ENCODE data around the gene GPER1.

DNA sequence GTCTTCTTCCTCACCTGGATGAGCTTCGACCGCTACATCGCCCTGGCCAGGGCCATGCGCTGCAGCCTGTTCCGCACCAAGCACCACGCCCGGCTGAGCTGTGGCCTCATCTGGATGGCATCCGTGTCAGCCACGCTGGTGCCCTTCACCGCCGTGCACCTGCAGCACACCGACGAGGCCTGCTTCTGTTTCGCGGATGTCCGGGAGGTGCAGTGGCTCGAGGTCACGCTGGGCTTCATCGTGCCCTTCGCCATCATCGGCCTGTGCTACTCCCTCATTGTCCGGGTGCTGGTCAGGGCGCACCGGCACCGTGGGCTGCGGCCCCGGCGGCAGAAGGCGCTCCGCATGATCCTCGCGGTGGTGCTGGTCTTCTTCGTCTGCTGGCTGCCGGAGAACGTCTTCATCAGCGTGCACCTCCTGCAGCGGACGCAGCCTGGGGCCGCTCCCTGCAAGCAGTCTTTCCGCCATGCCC, 4.3 kb downstream of the GPER1 start:
- TF ChIP-seq, protein P1, sequence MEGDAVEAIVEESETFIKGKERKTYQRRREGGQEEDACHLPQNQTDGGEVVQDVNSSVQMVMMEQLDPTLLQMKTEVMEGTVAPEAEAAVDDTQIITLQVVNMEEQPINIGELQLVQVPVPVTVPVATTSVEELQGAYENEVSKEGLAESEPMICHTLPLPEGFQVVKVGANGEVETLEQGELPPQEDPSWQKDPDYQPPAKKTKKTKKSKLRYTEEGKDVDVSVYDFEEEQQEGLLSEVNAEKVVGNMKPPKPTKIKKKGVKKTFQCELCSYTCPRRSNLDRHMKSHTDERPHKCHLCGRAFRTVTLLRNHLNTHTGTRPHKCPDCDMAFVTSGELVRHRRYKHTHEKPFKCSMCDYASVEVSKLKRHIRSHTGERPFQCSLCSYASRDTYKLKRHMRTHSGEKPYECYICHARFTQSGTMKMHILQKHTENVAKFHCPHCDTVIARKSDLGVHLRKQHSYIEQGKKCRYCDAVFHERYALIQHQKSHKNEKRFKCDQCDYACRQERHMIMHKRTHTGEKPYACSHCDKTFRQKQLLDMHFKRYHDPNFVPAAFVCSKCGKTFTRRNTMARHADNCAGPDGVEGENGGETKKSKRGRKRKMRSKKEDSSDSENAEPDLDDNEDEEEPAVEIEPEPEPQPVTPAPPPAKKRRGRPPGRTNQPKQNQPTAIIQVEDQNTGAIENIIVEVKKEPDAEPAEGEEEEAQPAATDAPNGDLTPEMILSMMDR (IDR thresholded peaks at IDR 0.05), result no peak
- no peak for TF ChIP-seq POLR2A (IDR thresholded peaks at IDR 0.05)
